Esophagus squamous epithelium (tissue), 5 donors: ENCODE data around the gene PRKAR2B. TPM values are rescaled to one million over a fixed set of nuclear protein-coding genes. Genes with fewer than 3 reads are reported as not detected.
A peak's percentile ranks its signal among the peaks of the same experiment; 100 is the strongest.

Experiments
- DNase-seq: peaks from one replicate; lab custom pipeline; 2025; lab: John Stamatoyannopoulos, UW
- H3K27ac ChIP-seq, 4 donors: fragments of 200-600 bp; sonication (generic); one replicate each; pipeline ENCODE4 v1.5.1; 2016 to 2019; ENCODE audit warnings: mild to moderate bottlenecking in 1 of 4
- H3K27me3 ChIP-seq, 4 donors: fragments of 200-600 bp; sonication (generic); 1 replicate in 3 of 4; 2 replicates in 1 of 4; pipeline versions ENCODE4 v1.5.1 to v1.6.0; 2017 to 2021; ENCODE audit warnings: antibody characterized with exemption in 1 of 4
- H3K36me3 ChIP-seq, 3 donors: fragments of 200-600 bp; sonication (generic); one replicate each; pipeline ENCODE4 v1.5.1; 2016 to 2019
- H3K4me1 ChIP-seq, 3 donors: fragments of 200-600 bp; sonication (generic); one replicate each; pipeline ENCODE4 v1.5.1; 2017 to 2019
- H3K4me3 ChIP-seq, 4 donors: fragments of 200-600 bp; sonication (generic); 1 replicate in 3 of 4; 2 replicates in 1 of 4; pipeline ENCODE4 v1.5.1; 2016 to 2019; ENCODE audit warnings: mild to moderate bottlenecking in 2 of 4, moderate library complexity in 1 of 4
- H3K9me3 ChIP-seq, 3 donors: fragments of 200-600 bp; sonication (generic); one replicate each; pipeline ENCODE4 v1.5.1; 2016 to 2019
- CTCF ChIP-seq, 6 experiments: fragments of 450-650 bp in 4 of 6; fragments of 200-600 bp in 2 of 6; sonication (generic) in 2 of 6; IDR thresholded peaks; one replicate each; pipeline ENCODE4 v1.5.1; 2016 to 2019; ENCODE audit warnings: antibody characterized with exemption in 6 of 6, mild to moderate bottlenecking in 4 of 6, moderate library complexity in 4 of 6
- POLR2A ChIP-seq, 4 donors: fragments of 450-650 bp; IDR thresholded peaks; one replicate each; pipeline ENCODE4 v1.6.1; 2017; ENCODE audit warnings: antibody characterized with exemption in 4 of 4, mild to moderate bottlenecking in 4 of 4, moderate library complexity in 3 of 4
- WGBS, 2 donors: methylation state at CpG; one replicate each; pipeline ENCODE4 v1.1.5; 2018; 5-methylcytosine and 5-hydroxymethylcytosine counted together
- intact Hi-C: fragments of 100-400 bp; cut with DNase I; formaldehyde crosslinking; loops from one replicate; pipeline ENCODE4 v1.15.0; 2022
- total RNA-seq, 4 donors: library from RNA; depleted of rRNA; stranded (reverse); fragments of >200 nt; gene quantifications; one replicate each; pipeline ENCODE4 v1.1.0, GENCODE V29; 2016
- donor health status: DM: yes; HTN: yes; CAD: no.

PRKAR2B gene
- total RNA-seq, 4 donors from 2014 or later: 1.1 to 23.1 (median 4.2) TPM

- intact Hi-C loops: no loop called here
- no peaks in the 10 kb centered on the region for H3K27me3 ChIP-seq
- 38 to 42% methylated on average over 4 of the region's 4 CpGs for WGBS, 2 donors
- no peak for DNase-seq
- TF ChIP-seq CTCF (IDR thresholded peaks at IDR 0.05) (no peak), POLR2A (IDR thresholded peaks at IDR 0.05) (no peak)
- H3K4me1 ChIP-seq: no peaks in the 10 kb centered on the region
- no peaks in the 10 kb centered on the region for H3K9me3 ChIP-seq
- H3K27ac ChIP-seq: no peak overlapping the region
- no peaks in the 10 kb centered on the region for H3K36me3 ChIP-seq
- no peak overlapping the region for H3K4me3 ChIP-seq
These were observed 34.7 kb upstream of the PRKAR2B start for GRCh38 chr7:107009846-107010203.

GRCh38 chr7:107012691-107013090 lies 31.8 kb upstream of the PRKAR2B start:
- Histone ChIP-seq H3K27ac (no peak overlapping the region), H3K4me1 (no peaks in the 10 kb centered on the region), H3K4me3 (no peak overlapping the region), H3K36me3 (no peaks in the 10 kb centered on the region), H3K9me3 (no peaks in the 10 kb centered on the region), H3K27me3 (no peaks in the 10 kb centered on the region)
- intact Hi-C loops: no loop called here
- 78 to 83% methylated on average over 6 of the region's 6 CpGs for WGBS, 2 donors
- DNase-seq: no peak
- no peak for TF ChIP-seq POLR2A (IDR thresholded peaks at IDR 0.05)
- no peak for TF ChIP-seq CTCF (IDR thresholded peaks at IDR 0.05)

GRCh38 chr7:107014387-107015023 lies 30.0 kb upstream of the PRKAR2B start:
- H3K27me3 ChIP-seq: no peaks in the 10 kb centered on the region
- no peak for DNase-seq
- TF ChIP-seq POLR2A (IDR thresholded peaks at IDR 0.05): no peak
- TF ChIP-seq CTCF (IDR thresholded peaks at IDR 0.05): no peak
- H3K27ac ChIP-seq: no peak overlapping the region
- H3K36me3 ChIP-seq: no peaks in the 10 kb centered on the region
- H3K4me3 ChIP-seq: no peak overlapping the region
- H3K4me1 ChIP-seq: no peaks in the 10 kb centered on the region
- no peaks in the 10 kb centered on the region for H3K9me3 ChIP-seq
- intact Hi-C loops: no loop called here
- 30 to 35% methylated on average over 7 of the region's 7 CpGs for WGBS, 2 donors

- H3K27me3 ChIP-seq: no peaks in the 10 kb centered on the region
- H3K27ac ChIP-seq: no peak overlapping the region
- H3K36me3 ChIP-seq: no peaks in the 10 kb centered on the region
- intact Hi-C loops: no loop called here
- TF ChIP-seq POLR2A (IDR thresholded peaks at IDR 0.05) (no peak), CTCF (IDR thresholded peaks at IDR 0.05) (no peak)
- no peak overlapping the region for H3K4me3 ChIP-seq
- WGBS, 2 donors: 72% methylated on average over 4 of the region's 4 CpGs
- no peaks in the 10 kb centered on the region for H3K9me3 ChIP-seq
- no peaks in the 10 kb centered on the region for H3K4me1 ChIP-seq
- no peak for DNase-seq
These were observed 28.2 kb upstream of the PRKAR2B start for GRCh38 chr7:107016312-107016711.

- H3K27me3 ChIP-seq: no peaks in the 10 kb centered on the region
- H3K36me3 ChIP-seq: no peaks in the 10 kb centered on the region
- H3K4me1 ChIP-seq: no peaks in the 10 kb centered on the region
- TF ChIP-seq CTCF (IDR thresholded peaks at IDR 0.05): no peak
- no peak for TF ChIP-seq POLR2A (IDR thresholded peaks at IDR 0.05)
- no peak overlapping the region for H3K4me3 ChIP-seq
- H3K27ac ChIP-seq: peak overlapping the region in 2 of 4 donors; percentile 21 to 34
- WGBS, 2 donors: 74% methylated on average over 2 of the region's 2 CpGs
- DNase-seq: no peak
- no peaks in the 10 kb centered on the region for H3K9me3 ChIP-seq
- intact Hi-C loops: no loop called here
These were observed 26.4 kb upstream of the PRKAR2B start for GRCh38 chr7:107017965-107018719.
